Hepatocyte (in vitro differentiated cells): ENCODE data around the gene TBC1D17. TPM values are rescaled to one million over a fixed set of nuclear protein-coding genes. Genes with fewer than 3 reads are reported as not detected.

ENCODE experiments used
- DNase-seq: peaks from one replicate; pipeline ENCODE4 v3.0.0-alpha.2; 2016; ENCODE audit warnings: low spot score
- H2AFZ ChIP-seq: fragments of 200-600 bp; sonication (generic); 2 replicates; pipeline ENCODE4 v1.6.0; 2016; ENCODE audit warnings: antibody characterized with exemption, mild to moderate bottlenecking
- H3K27ac ChIP-seq: fragments of 200-600 bp; sonication (generic); 2 replicates; pipeline ENCODE4 v1.5.1; 2016; ENCODE audit warnings: mild to moderate bottlenecking
- H3K27me3 ChIP-seq: fragments of 200-600 bp; sonication (generic); 2 replicates; pipeline ENCODE4 v1.6.1; 2016
- H3K36me3 ChIP-seq: fragments of 200-600 bp; sonication (generic); replicated peaks from 2 replicates; pipeline ENCODE4 v1.5.1; 2016; ENCODE audit warnings: low read depth; ENCODE audit not compliant: insufficient read depth
- H3K4me1 ChIP-seq: fragments of 200-600 bp; sonication (generic); 2 replicates; pipeline ENCODE4 v1.5.1; 2016; ENCODE audit warnings: mild to moderate bottlenecking, moderate library complexity; ENCODE audit not compliant: insufficient read depth
- H3K4me2 ChIP-seq: fragments of 200-600 bp; sonication (generic); 2 replicates; pipeline ENCODE4 v1.6.0; 2016
- H3K4me3 ChIP-seq: fragments of 200-600 bp; sonication (generic); 2 replicates; pipeline ENCODE4 v1.5.1; 2016; ENCODE audit warnings: mild to moderate bottlenecking
- H3K79me2 ChIP-seq: fragments of 200-600 bp; sonication (generic); 2 replicates; pipeline ENCODE4 v1.6.0; 2017; ENCODE audit warnings: mild to moderate bottlenecking
- H3K9me2 ChIP-seq: fragments of 200-600 bp; sonication (generic); replicated peaks from 2 replicates; pipeline ENCODE4 v1.6.0; 2017; ENCODE audit warnings: mild to moderate bottlenecking; ENCODE audit not compliant: insufficient read depth
- H3K9me3 ChIP-seq: fragments of 200-600 bp; sonication (generic); 2 replicates; pipeline ENCODE4 v1.5.1; 2016; ENCODE audit warnings: low read depth, mild to moderate bottlenecking
- H4K20me1 ChIP-seq: fragments of 200-600 bp; sonication (generic); 2 replicates; pipeline ENCODE4 v1.6.0; 2016; ENCODE audit warnings: mild to moderate bottlenecking; ENCODE audit not compliant: insufficient read depth, poor library complexity, severe bottlenecking
- EZH2 ChIP-seq: fragments of 200-600 bp; sonication (generic); IDR thresholded peaks from 2 replicates; pipeline ENCODE4 v1.6.1; 2016; ENCODE audit warnings: antibody characterized with exemption, mild to moderate bottlenecking, borderline replicate concordance
- EZH2phosphoT487 ChIP-seq: fragments of 200-600 bp; sonication (generic); IDR thresholded peaks from one replicate; pipeline ENCODE4 v1.6.1; 2018; ENCODE audit warnings: antibody characterized with exemption, mild to moderate bottlenecking, low read depth, moderate library complexity; ENCODE audit not compliant: unreplicated experiment, severe bottlenecking
- WGBS: methylation state at CpG from one replicate; pipeline ENCODE4 v1.1.6; 2016; ENCODE audit warnings: low lambda C conversion rate; ENCODE audit errors: missing lambda C conversion rate; 5-methylcytosine and 5-hydroxymethylcytosine counted together
- polyA plus RNA-seq: library from polyadenylated mRNA; unstranded; fragments of >200 nt; fragmentation: Nextera tagmentation; extraction: Ambion mirVana; gene quantifications from 2 replicates; pipeline ENCODE4 v1.2.1, GENCODE V29; 2016
- total RNA-seq: library from RNA; depleted of rRNA; stranded (reverse); fragments of >200 nt; gene quantifications from 2 replicates; pipeline ENCODE4 v1.2.3, GENCODE V29; 2014
- TF ChIP-seq, protein P1 (sequence below): fragments of 200-600 bp; sonication (generic); IDR thresholded peaks from 2 replicates; pipeline ENCODE4 v1.5.1; 2016; ENCODE audit warnings: antibody characterized with exemption, mild to moderate bottlenecking; ENCODE audit not compliant: poor library complexity

Gene TBC1D17
- total and polyA plus RNA-seq, 2 experiments from 2014 or later = 10.7 to 55.1 TPM

DNA sequence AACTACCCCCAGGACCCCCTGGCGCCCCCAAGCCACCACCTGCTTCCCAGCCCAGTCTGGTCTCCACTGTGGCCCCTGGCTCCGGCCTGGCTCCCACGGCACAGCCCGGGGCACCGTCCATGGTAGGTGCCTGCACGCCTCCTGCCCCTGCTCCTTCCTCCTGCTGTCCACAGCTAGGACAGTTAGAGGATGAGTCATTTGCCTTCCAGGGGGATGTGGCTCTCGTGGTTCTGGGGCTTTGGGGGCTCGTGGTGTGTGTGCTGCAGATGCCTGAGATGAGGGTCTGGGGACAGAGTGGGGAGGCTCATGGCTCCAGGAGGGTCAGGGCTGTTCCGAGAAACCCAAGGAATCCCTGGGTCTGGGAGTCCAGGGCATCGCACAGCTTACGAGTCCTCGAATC is 46.7 kb upstream of the TBC1D17 start:
- Histone ChIP-seq H3K36me3 (no peaks in the 10 kb centered on the region), H3K9me3 (no peaks in the 10 kb centered on the region), H3K4me2 (no peak overlapping the region), H2AFZ (no peak overlapping the region), H3K9me2 (no peaks in the 10 kb centered on the region), H3K27me3 (no peaks in the 10 kb centered on the region), H3K79me2 (peaks cover 18% of the 10 kb centered on the region), H3K4me3 (no peak overlapping the region), H3K4me1 (no peaks in the 10 kb centered on the region), H4K20me1 (peaks cover 21% of the 10 kb centered on the region), H3K27ac (no peak overlapping the region)
- WGBS = 98% methylated on average over 12 of the region's 12 CpGs
- no peak for DNase-seq
- TF ChIP-seq, protein P1, sequence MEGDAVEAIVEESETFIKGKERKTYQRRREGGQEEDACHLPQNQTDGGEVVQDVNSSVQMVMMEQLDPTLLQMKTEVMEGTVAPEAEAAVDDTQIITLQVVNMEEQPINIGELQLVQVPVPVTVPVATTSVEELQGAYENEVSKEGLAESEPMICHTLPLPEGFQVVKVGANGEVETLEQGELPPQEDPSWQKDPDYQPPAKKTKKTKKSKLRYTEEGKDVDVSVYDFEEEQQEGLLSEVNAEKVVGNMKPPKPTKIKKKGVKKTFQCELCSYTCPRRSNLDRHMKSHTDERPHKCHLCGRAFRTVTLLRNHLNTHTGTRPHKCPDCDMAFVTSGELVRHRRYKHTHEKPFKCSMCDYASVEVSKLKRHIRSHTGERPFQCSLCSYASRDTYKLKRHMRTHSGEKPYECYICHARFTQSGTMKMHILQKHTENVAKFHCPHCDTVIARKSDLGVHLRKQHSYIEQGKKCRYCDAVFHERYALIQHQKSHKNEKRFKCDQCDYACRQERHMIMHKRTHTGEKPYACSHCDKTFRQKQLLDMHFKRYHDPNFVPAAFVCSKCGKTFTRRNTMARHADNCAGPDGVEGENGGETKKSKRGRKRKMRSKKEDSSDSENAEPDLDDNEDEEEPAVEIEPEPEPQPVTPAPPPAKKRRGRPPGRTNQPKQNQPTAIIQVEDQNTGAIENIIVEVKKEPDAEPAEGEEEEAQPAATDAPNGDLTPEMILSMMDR = no peak
- TF ChIP-seq EZH2 = no peak
- no peak for TF ChIP-seq EZH2phosphoT487

DNA sequence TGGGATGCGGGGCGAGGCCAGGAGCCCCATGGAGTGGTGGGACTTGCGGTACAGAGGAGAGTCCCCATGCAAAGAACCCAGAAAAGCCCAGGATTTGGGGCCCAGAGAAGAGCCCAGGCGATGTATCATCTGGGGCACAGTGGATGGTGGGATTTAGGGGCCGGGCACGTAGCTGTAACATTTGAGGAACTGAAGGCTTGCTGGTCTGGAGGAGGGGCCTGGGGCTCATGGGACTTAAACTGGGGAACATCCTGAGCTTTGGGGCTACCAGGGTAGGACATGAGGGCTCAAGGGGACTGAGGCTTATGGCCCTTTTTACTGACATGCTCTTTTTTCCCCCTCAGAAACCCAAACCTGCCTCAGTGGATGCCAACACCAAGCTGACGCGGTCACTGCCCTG is 45.9 kb upstream of the TBC1D17 start:
- Histone ChIP-seq H4K20me1 (peaks cover 14% of the 10 kb centered on the region), H3K9me3 (no peaks in the 10 kb centered on the region), H3K9me2 (no peaks in the 10 kb centered on the region), H2AFZ (no peak overlapping the region), H3K36me3 (no peaks in the 10 kb centered on the region), H3K27ac (no peak overlapping the region), H3K4me2 (no peak overlapping the region), H3K4me1 (no peaks in the 10 kb centered on the region), H3K79me2 (peaks cover 10% of the 10 kb centered on the region), H3K4me3 (no peak overlapping the region), H3K27me3 (no peaks in the 10 kb centered on the region)
- no peak for DNase-seq
- WGBS = 98% methylated on average over 8 of the region's 8 CpGs
- TF ChIP-seq EZH2 (no peak), EZH2phosphoT487 (no peak)

GRCh38 chr19:49832556-49832955 is 44.9 kb upstream of the TBC1D17 start:
- peaks cover 4% of the 10 kb centered on the region for H4K20me1 ChIP-seq
- H3K79me2 ChIP-seq = peaks cover 2% of the 10 kb centered on the region
- H3K4me1 ChIP-seq = no peaks in the 10 kb centered on the region
- TF ChIP-seq EZH2phosphoT487 (no peak), EZH2 (no peak)
- TF ChIP-seq, protein P1 = no peak
- H3K9me2 ChIP-seq = no peaks in the 10 kb centered on the region
- no peaks in the 10 kb centered on the region for H3K36me3 ChIP-seq
- H3K27ac ChIP-seq = no peak overlapping the region
- no peak overlapping the region for H3K4me2 ChIP-seq
- WGBS = 96% methylated on average over 9 of the region's 9 CpGs
- DNase-seq = no peak
- no peak overlapping the region for H3K4me3 ChIP-seq
- no peaks in the 10 kb centered on the region for H3K9me3 ChIP-seq
- H2AFZ ChIP-seq = no peak overlapping the region
- H3K27me3 ChIP-seq = no peaks in the 10 kb centered on the region

GRCh38 chr19:49833599-49833998 is 43.9 kb upstream of the TBC1D17 start:
- no peak overlapping the region for H3K4me2 ChIP-seq
- no peak overlapping the region for H2AFZ ChIP-seq
- H4K20me1 ChIP-seq = no peaks in the 10 kb centered on the region
- no peaks in the 10 kb centered on the region for H3K27me3 ChIP-seq
- no peaks in the 10 kb centered on the region for H3K9me2 ChIP-seq
- TF ChIP-seq EZH2 = no peak
- no peaks in the 10 kb centered on the region for H3K36me3 ChIP-seq
- H3K4me3 ChIP-seq = no peak overlapping the region
- DNase-seq = no peak
- H3K4me1 ChIP-seq = no peaks in the 10 kb centered on the region
- WGBS = 94% methylated on average over 7 of the region's 7 CpGs
- no peaks in the 10 kb centered on the region for H3K79me2 ChIP-seq
- H3K27ac ChIP-seq = no peak overlapping the region
- no peaks in the 10 kb centered on the region for H3K9me3 ChIP-seq
